NCI-H2196 treated with DMSO at 0.1 percent for 48 hours (cell line): Measurements from ENCODE around the gene ITSN1.

Experiments
- DNase-seq: peaks from one replicate; lab custom pipeline; 2025; ENCODE audit not compliant: unreplicated experiment; lab: John Stamatoyannopoulos, UW

Gene ITSN1

DNA sequence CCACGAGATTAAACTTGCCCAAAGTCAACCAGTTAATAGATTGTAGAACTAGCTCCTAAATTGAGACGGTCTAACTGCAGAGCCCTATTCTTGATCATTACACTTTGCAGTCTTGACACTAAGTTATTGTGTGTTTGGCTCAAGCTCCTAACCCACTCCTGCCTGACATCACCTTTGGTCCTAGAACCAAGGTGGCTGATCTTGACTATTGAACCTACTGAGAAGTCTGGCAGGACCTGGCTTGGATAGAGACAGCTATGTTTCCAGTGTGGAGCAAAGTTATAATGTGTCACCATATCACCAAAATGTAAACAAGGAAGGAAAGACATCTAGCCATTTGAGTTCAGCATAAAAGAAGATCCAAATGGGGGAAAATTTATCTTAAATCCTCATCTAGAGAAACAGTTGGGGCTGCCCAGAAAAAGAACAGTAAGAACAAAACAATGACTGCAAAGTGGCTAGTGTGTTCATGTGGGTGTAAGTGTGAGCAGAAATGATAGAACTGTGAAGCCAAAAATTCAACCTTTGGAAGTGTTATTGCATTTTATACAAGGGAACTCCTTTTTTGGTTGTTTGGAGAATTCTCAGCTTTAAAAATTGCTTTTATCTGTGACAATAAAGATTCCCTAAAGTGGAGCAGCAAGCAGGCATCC lies 166.5 kb downstream of the ITSN1 start:
- DNase-seq, result no peak

DNA sequence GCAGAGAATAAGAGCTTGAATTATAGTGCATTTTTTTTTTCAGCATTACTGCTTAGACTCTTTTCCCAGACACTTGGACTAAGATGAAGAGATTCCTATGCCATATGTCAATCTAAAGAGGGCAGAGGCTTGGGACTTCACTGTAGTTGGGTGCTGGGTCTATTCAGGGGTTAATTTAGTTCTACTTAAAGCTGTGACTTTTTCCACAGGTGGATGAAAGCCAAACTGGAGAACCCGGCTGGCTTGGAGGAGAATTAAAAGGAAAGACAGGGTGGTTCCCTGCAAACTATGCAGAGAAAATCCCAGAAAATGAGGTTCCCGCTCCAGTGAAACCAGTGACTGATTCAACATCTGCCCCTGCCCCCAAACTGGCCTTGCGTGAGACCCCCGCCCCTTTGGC lies 168.5 kb downstream of the ITSN1 start:
- no peak for DNase-seq

DNA sequence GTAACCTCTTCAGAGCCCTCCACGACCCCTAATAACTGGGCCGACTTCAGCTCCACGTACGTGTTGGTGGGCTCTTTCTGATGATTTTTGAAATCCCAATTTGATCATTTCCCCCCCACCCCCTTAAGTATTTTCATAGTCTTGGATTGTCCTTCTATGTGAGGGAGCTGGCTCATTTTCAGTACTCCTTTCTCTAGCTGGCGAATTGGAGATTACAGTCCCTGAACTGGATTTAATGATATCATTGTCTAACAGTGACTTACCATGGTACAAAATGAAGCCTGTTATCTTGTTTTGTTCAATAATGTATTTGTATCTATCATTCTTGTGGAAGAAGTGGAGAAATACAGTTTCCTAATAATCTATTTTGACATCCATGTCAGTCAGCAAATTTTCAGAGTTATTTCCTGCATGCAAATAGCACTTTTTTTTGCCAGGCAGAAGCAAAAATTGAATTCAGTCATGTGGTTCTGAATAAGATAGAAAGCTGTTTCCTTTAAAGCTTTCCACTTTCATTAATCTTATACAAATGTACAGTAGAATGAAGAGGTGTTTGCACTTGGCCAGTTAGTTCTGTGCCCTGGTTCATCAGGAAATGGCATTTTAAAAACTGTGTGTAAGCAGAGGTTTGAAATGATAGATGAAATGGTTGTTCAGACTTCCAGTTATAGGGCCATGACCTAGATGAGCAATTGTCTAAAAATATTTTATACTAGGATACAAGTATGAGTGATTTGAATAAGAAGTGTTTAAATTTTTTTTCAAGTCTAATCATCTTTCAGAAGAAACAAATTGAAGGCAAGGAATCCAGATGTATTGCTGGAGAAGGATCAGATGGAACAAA lies 169.1 kb downstream of the ITSN1 start:
- DNase-seq, result no peak

GRCh38 chr21:33813832-33814365 lies 171.6 kb downstream of the ITSN1 start:
- DNase-seq, result no peak

GRCh38 chr21:33815143-33815707 lies 172.9 kb downstream of the ITSN1 start:
- no peak for DNase-seq

DNA sequence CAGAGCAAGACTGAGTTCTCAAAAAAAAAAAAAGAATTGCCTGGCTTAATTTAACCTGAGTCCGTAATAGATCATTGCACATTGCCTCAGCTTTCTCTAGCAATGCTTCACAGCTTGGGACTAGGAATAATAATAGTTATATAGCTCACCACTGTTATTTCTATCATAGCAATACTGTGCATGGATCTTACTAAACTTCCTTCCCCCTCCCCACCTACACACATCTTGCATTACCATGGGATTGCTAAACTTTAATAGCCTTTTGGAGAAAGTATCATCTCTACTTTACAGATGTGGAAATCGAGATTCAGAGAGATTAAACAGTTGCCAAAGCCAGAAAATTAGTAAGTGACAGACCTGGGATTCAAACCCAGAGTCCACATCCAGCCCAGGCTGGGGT lies 173.9 kb downstream of the ITSN1 start:
- DNase-seq, result no peak

GRCh38 chr21:33817138-33817537 lies 174.8 kb downstream of the ITSN1 start:
- no peak for DNase-seq

- no peak for DNase-seq
These were observed 175.6 kb downstream of the ITSN1 start for GRCh38 chr21:33817663-33818451.

- no peak for DNase-seq
These were observed 178.0 kb downstream of the ITSN1 start for GRCh38 chr21:33820230-33820770.

- DNase-seq, result no peak
These were observed 178.5 kb downstream of the ITSN1 start for GRCh38 chr21:33820798-33821197.

- DNase-seq, result no peak
These were observed 179.4 kb downstream of the ITSN1 start for GRCh38 chr21:33821503-33822322.

GRCh38 chr21:33824156-33824941 lies 182.0 kb downstream of the ITSN1 start:
- DNase-seq, result no peak

- DNase-seq, result no peak
These were observed 183.1 kb downstream of the ITSN1 start for GRCh38 chr21:33825419-33825818.

GRCh38 chr21:33825915-33826314 lies 183.6 kb downstream of the ITSN1 start:
- no peak for DNase-seq

- DNase-seq, result no peak
These were observed 185.8 kb downstream of the ITSN1 start for GRCh38 chr21:33828083-33828482.

GRCh38 chr21:33828577-33828976 lies 186.3 kb downstream of the ITSN1 start:
- DNase-seq, result no peak

GRCh38 chr21:33829844-33830243 lies 187.5 kb downstream of the ITSN1 start:
- DNase-seq, result no peak

- no peak for DNase-seq
These were observed 189.8 kb downstream of the ITSN1 start for GRCh38 chr21:33831962-33832659.
